ENCODE results near the gene PLXNB2.

GRCh38 chr22:50320116-50320515 lies 12.7 kb upstream of the PLXNB2 start:
- TF ChIP-seq CTCF (conservative IDR thresholded peaks at IDR 0.05; ENCODE audit: low read depth, low read length) (no peak), EZH2 (IDR thresholded peaks at IDR 0.05; ENCODE audit: borderline replicate concordance, low read depth, low read length, poor library complexity, severe bottlenecking) (no peak)

All from A673 (cell line).